ENCODE data around the gene TSPEAR. TPM values are rescaled to one million over a fixed set of nuclear protein-coding genes. Genes with fewer than 3 reads are reported as not detected.

TSPEAR gene
- total and polyA plus RNA-seq, 9 of the 15 experiments (the other 6 are each of a cell fraction or from before 2014, with no cell fraction given), result not detected

DNA sequence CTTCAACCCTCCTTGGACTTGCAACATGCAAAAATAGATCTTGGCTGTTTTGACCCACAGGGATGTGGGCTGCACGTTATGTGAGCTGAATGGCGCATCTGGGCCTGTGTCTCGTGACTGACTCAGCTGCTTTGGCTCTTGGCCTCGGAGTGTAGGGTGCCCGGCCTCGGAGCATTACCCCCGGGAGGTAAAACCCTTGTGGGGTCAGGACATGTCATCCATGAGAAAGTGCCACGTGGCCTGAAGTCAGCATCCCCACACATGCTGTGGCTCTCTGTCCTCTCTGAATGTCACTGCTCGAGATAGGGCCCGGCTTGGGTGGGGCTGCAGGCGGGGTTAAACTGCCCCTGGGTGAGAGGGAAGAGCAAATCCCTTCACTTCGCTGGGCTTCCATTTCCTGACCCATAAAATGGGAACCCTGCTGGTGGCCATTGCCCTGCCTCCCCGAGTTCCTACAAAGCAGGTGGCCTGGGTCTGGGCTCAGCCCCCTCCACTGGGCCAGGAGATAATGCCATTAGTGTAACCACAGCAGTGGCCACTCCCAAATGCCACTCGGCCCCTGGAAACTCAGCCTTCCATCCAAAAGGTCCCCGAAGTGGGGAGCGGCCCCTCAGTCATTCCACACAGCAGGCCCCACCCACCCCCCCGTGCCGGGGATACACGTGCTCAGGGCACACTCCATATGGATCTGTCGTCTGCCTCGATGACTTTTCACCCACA lies 22.8 kb upstream of the TSPEAR start:
- H3K79me2 ChIP-seq (ENCODE audit: control insufficient read depth, insufficient read depth, low read length), result no peaks in the 10 kb centered on the region
- DNase-seq (ENCODE audit: extremely low read depth in 1 of 4, low spot score in 3 of 4) (no peak), FAIRE-seq (no peak), ATAC-seq (no peak)
- peaks cover 9% of the 10 kb centered on the region; the same call in 1 of the 2 replicates for H4K20me1 ChIP-seq (replicated peaks; ENCODE audit: control insufficient read depth, insufficient read depth, low read length)
- no peak overlapping the region; a peak in 1 of 4 replicates for H3K9ac ChIP-seq (ENCODE audit: insufficient read depth in 1 of 2, low read depth in 2 of 2, low read length in 2 of 2)
- H3K9me3 ChIP-seq (replicated peaks; ENCODE audit: control insufficient read depth, insufficient read depth, low read depth, low read length), result no peaks in the 10 kb centered on the region
- ChIA-PET POLR2A (interaction anchor here (0.5 kb wide), 1 partner anchor 307 kb away, joined by 4 read pairs; no protein-coding TSS in a partner anchor), CTCF (ENCODE audit: low intra/inter-chr PET ratio) (no interaction called here)
- peaks cover 10 to 19% of the 10 kb centered on the region in 2 experiments; a peak in 4 of 5 replicates for H3K4me1 ChIP-seq (replicated peaks in 1 of 2; ENCODE audit: control insufficient read depth in 2 of 2, insufficient read depth in 2 of 2, low read length in 2 of 2)
- no TSS peak for BruUV-seq (replicated peaks)
- H3K4me3 ChIP-seq, result no peak overlapping the region
- intact Hi-C loops (cut with micrococcal nuclease), result no loop called here
- no peaks in the 10 kb centered on the region for H3K36me3 ChIP-seq (ENCODE audit: control insufficient read depth, insufficient read depth, low read length)
- no peak overlapping the region for H3K4me2 ChIP-seq (ENCODE audit: insufficient read depth, low read length)
- no peaks in the 10 kb centered on the region for H3K9me1 ChIP-seq (ENCODE audit: control insufficient read depth, insufficient read depth, low read length)
- 2% methylated on average over 18 of the region's 21 CpGs for WGBS (ENCODE audit: insufficient coverage, low coverage, missing lambda C conversion rate)
- H3K27me3 ChIP-seq (ENCODE audit: control insufficient read depth in 2 of 2, insufficient read depth in 2 of 2, low read length in 2 of 2), result peaks cover 69 to 74% of the 10 kb centered on the region in 2 experiments
- in situ Hi-C loops (cut with MboI), result no loop called here
- H2AFZ ChIP-seq (ENCODE audit: low read depth, low read length), result no peak overlapping the region
- H3K27ac ChIP-seq (ENCODE audit: extremely low read depth, low read depth, low read length), result no peak overlapping the region
- TF ChIP-seq SMAD2 (IDR thresholded peaks at IDR 0.05; ENCODE audit: low read depth, low read length) (no peak), SREBF2 (CRISPR knock-in tag; IDR thresholded peaks at IDR 0.05) (no peak), MYNN (IDR thresholded peaks at IDR 0.05) (no peak), MYNN (CRISPR knock-in tag; IDR thresholded peaks at IDR 0.05) (no peak), FOXM1 (IDR thresholded peaks at IDR 0.05; ENCODE audit: low read depth) (no peak), FOXM1 (CRISPR knock-in tag; IDR thresholded peaks at IDR 0.05; ENCODE audit: low read depth) (no peak), STAG1 (CRISPR knock-in tag; IDR thresholded peaks at IDR 0.05; ENCODE audit: borderline replicate concordance) (no peak), MIER1 (IDR thresholded peaks at IDR 0.05; ENCODE audit: low read depth) (no peak), BDP1 (IDR thresholded peaks at IDR 0.05; ENCODE audit: insufficient read depth, insufficient read length) (no peak), XRCC5 (IDR thresholded peaks at IDR 0.05; ENCODE audit: low read depth, low read length) (no peak)
- TF ChIP-seq, protein P1, sequence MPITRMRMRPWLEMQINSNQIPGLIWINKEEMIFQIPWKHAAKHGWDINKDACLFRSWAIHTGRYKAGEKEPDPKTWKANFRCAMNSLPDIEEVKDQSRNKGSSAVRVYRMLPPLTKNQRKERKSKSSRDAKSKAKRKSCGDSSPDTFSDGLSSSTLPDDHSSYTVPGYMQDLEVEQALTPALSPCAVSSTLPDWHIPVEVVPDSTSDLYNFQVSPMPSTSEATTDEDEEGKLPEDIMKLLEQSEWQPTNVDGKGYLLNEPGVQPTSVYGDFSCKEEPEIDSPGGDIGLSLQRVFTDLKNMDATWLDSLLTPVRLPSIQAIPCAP (CRISPR knock-in tag; IDR thresholded peaks at IDR 0.05; ENCODE audit: borderline replicate concordance), result no peak
- TF ChIP-seq, protein P2, sequence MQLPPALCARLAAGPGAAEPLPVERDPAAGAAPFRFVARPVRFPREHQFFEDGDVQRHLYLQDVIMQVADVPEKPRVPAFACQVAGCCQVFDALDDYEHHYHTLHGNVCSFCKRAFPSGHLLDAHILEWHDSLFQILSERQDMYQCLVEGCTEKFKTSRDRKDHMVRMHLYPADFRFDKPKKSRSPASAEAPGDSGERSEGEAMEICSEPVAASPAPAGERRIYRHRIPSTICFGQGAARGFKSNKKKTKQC (CRISPR knock-in tag; IDR thresholded peaks at IDR 0.05), result no peak
- TF ChIP-seq, protein P3, sequence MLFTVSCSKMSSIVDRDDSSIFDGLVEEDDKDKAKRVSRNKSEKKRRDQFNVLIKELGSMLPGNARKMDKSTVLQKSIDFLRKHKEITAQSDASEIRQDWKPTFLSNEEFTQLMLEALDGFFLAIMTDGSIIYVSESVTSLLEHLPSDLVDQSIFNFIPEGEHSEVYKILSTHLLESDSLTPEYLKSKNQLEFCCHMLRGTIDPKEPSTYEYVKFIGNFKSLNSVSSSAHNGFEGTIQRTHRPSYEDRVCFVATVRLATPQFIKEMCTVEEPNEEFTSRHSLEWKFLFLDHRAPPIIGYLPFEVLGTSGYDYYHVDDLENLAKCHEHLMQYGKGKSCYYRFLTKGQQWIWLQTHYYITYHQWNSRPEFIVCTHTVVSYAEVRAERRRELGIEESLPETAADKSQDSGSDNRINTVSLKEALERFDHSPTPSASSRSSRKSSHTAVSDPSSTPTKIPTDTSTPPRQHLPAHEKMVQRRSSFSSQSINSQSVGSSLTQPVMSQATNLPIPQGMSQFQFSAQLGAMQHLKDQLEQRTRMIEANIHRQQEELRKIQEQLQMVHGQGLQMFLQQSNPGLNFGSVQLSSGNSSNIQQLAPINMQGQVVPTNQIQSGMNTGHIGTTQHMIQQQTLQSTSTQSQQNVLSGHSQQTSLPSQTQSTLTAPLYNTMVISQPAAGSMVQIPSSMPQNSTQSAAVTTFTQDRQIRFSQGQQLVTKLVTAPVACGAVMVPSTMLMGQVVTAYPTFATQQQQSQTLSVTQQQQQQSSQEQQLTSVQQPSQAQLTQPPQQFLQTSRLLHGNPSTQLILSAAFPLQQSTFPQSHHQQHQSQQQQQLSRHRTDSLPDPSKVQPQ (CRISPR knock-in tag; IDR thresholded peaks at IDR 0.05; ENCODE audit: borderline replicate concordance), result no peak
- TF ChIP-seq, protein P4, sequence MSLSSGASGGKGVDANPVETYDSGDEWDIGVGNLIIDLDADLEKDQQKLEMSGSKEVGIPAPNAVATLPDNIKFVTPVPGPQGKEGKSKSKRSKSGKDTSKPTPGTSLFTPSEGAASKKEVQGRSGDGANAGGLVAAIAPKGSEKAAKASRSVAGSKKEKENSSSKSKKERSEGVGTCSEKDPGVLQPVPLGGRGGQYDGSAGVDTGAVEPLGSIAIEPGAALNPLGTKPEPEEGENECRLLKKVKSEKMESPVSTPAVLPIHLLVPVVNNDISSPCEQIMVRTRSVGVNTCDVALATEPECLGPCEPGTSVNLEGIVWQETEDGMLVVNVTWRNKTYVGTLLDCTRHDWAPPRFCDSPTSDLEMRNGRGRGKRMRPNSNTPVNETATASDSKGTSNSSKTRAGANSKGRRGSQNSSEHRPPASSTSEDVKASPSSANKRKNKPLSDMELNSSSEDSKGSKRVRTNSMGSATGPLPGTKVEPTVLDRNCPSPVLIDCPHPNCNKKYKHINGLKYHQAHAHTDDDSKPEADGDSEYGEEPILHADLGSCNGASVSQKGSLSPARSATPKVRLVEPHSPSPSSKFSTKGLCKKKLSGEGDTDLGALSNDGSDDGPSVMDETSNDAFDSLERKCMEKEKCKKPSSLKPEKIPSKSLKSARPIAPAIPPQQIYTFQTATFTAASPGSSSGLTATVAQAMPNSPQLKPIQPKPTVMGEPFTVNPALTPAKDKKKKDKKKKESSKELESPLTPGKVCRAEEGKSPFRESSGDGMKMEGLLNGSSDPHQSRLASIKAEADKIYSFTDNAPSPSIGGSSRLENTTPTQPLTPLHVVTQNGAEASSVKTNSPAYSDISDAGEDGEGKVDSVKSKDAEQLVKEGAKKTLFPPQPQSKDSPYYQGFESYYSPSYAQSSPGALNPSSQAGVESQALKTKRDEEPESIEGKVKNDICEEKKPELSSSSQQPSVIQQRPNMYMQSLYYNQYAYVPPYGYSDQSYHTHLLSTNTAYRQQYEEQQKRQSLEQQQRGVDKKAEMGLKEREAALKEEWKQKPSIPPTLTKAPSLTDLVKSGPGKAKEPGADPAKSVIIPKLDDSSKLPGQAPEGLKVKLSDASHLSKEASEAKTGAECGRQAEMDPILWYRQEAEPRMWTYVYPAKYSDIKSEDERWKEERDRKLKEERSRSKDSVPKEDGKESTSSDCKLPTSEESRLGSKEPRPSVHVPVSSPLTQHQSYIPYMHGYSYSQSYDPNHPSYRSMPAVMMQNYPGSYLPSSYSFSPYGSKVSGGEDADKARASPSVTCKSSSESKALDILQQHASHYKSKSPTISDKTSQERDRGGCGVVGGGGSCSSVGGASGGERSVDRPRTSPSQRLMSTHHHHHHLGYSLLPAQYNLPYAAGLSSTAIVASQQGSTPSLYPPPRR (CRISPR knock-in tag; IDR thresholded peaks at IDR 0.05; ENCODE audit: borderline replicate concordance), result no peak
